DMS153 treated with DMSO at 0.1 percent for 48 hours (cell line): ENCODE results near the gene PCDHGC4.
A peak's percentile ranks its signal among the peaks of the same experiment; 100 is the strongest.

ENCODE experiments used
- DNase-seq: peaks from one replicate; lab custom pipeline; 2025; ENCODE audit not compliant: unreplicated experiment; lab: John Stamatoyannopoulos, UW

PCDHGC4 gene

DNA sequence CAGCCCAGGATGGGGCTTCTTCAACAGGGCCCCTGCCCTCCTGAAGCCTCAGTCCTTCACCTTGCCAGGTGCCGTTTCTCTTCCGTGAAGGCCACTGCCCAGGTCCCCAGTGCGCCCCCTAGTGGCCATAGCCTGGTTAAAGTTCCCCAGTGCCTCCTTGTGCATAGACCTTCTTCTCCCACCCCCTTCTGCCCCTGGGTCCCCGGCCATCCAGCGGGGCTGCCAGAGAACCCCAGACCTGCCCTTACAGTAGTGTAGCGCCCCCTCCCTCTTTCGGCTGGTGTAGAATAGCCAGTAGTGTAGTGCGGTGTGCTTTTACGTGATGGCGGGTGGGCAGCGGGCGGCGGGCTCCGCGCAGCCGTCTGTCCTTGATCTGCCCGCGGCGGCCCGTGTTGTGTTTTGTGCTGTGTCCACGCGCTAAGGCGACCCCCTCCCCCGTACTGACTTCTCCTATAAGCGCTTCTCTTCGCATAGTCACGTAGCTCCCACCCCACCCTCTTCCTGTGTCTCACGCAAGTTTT is 27.6 kb downstream of the PCDHGC4 start:
- peak; percentile 58 for DNase-seq

- no peak for DNase-seq
Observed at GRCh38 chr5:141512911-141513626, 28.2 kb downstream of the PCDHGC4 start.

GRCh38 chr5:141513627-141514329 is 28.9 kb downstream of the PCDHGC4 start:
- no peak for DNase-seq

DNA sequence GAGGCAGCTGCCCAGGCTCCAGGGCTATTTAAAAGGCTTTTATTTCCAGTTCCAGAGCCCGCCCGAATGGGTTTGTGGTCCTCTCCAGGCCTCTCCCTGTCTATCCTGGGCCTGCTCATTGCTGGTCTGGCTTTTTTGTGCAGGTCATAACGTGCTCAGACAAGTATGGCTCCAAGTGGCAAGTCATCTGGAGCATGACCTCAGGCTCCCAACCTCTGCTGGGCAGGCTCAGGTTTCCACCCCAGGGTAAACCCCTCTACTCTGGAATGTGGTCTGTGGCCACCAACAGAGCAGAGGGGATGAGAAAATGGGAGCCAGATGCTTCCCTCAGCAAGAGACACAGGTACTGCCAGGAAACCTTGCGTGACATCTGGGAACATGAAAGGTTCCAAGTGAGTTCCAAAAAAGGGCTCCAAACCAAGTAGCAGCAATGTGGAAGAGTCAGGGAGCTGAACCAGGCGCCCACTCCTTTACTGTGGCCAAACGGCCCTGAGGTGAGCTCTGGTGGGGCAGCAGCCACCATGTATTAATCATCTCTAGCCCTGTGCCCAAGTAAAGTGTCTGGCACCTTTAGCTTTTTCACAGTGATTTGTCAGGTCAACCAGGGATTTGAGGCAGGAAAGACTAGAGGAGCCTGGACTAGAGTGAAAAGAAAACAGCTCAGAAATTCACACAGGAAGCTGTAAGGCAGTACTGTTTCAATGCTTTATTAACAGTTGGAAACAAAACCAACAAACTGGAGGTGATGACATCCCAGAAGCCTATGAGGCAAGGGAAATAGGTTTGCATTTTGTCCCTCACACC is 29.7 kb downstream of the PCDHGC4 start:
- DNase-seq = no peak

GRCh38 chr5:141515141-141515540 is 30.3 kb downstream of the PCDHGC4 start:
- no peak for DNase-seq

DNA sequence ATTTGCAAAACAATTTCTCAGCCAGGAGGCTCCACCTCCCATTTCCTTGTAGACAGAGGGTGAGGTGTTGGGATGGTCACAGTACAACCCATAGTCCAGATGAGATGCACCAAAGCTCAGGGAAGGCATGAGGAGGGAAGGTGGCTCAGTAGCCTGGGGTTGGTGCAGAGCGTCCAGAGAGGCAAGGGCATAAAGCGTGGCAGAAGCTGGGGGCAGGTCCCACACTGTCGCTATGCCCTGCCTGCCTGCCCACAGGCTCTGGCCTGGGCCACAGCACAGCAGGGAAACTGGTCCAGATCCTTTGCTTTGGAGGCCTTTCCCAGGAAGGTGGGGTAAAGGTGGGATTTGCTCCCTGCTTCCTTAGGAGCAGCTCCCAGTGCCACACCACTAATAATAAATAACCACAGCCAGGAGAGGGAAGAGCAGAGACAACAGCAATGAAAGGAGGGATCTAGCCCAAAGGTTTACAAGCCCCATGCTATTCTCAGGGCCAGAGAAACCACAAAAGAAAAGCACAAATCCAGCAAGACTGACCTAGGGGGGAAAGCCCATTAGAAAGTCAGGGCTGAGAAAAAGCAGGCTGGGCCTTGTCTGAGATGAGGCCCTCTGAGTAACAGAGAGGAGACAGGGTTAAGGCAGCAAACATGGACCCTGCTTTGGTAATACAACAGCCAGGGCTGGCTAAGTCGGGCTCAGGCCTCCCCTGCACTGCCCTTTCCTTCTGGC is 31.3 kb downstream of the PCDHGC4 start:
- DNase-seq = no peak

DNA sequence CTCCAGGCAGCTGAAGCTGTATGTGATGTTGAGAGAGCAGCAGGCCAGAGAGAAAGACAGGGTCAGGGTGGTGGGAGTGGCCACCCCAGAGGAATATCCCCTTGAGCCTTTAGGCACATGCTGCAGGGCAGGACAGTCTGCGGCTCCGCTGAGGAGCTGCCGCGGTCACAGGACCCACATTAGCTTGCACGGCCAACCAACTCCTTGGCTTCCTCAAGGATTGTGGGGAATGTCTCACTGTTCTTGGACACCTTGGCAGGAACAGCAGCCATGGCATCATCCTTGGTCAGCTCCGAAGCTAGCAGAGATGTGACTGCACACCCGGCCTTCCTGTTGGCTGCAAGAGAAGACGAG is 31.8 kb downstream of the PCDHGC4 start:
- no peak for DNase-seq

GRCh38 chr5:141517312-141517711 is 32.5 kb downstream of the PCDHGC4 start:
- DNase-seq = no peak

DNA sequence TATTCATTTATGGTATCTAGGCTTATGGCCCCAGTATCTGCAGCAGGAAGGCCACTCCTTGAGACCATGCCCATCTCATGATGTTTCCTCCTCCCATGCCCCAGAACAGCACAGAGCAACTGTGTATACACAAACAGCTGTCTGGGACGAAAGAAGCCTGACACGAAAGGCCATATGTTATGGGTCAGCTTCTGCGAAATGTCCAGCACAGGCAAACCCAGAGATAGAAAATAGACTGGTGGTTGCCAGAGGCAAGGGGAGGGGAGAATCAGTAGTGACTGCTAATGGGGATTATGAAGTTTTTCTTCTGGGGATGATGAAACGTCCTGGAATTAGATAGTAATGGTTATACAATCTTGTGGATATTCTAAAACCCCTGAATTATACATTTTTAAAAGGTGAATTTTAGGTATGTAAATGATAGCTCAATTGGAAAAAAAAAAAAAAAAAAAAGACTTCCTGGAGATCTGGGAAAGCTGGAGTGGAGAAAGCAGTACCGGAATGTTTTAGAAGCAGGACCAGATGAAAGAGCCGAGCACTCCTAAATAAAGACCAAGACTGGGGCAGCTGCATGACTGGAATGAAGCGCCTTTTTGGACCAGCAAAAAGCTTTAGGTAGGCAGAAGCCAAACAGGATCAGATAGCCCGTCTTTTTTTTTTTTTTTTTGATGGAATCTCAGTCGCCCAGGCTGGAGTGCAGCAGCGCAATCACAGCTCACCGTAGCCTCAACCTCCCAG is 33.2 kb downstream of the PCDHGC4 start:
- DNase-seq = no peak

- no peak for DNase-seq
Observed at GRCh38 chr5:141518618-141519015, 33.8 kb downstream of the PCDHGC4 start.

- no peak for DNase-seq
Observed at GRCh38 chr5:141519605-141520565, 35.1 kb downstream of the PCDHGC4 start.

GRCh38 chr5:141521244-141521781 is 36.5 kb downstream of the PCDHGC4 start:
- no peak for DNase-seq

- no peak for DNase-seq
Observed at GRCh38 chr5:141522301-141522700, 37.5 kb downstream of the PCDHGC4 start.

DNA sequence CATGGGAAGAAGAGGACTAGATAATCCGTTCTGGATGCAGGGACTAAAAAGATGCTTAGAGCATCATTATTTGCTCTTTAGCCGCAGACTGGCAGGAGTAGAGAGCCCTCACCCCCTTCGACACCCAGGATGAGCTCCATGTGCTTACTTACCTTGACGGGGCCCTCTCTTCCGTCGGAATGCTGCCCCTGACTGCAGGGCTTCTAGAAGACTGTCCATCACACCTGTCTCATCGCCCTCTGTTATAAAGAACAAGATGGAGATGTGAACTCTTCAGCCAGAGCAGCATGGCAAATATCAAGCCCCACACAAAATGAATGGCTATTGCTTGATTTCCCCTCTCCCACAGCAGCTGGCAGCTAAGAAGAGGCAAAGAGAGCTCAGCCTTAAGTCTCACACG is 39.2 kb downstream of the PCDHGC4 start:
- no peak for DNase-seq

DNA sequence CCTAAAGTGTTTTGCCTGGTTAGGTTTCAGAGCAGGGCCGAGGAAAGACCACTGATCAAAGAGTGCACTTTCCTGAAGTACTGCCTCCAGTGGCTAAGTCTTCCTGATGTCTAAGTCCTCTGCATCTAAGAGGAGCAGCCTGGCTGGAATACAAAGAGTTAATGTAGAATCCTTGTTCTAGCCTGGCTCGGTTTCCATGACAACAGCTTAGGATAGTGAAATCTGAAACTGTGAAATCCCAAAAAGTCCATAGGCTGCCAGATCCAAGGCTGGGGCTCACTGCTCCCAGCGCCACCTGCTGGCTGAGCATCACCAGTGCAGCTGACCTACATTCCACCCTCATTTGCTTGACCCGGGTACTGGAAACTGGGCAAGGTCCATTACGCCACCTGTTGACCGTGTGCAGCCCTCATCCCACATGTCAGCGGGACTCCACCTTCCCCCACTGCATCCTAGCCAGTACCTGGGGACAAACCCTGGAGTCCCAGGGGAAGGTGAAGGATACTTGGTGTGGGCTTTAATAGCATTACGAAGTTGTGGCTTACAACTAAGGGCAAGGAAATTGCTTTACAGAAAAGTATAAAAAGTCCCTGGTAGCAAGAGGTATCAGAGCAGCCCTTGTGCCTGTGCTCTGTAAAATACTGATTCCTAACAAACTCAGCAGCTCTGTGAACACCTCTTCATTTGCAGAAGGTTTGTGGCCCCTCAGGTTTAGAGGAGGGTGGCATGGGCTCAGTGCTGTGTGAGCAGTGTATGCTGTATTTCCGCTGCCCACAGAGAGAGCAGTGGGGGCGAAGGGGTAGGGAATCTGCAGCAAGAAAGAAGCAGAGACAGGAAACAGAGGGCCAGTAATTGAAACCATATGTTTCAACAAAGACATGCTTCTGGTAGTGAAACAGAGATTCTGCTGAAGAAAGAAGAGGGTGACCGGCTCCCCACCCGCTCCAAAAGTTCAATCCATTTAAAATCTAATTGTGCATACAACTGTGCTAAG is 40.1 kb downstream of the PCDHGC4 start:
- peak; percentile 42 for DNase-seq

DNA sequence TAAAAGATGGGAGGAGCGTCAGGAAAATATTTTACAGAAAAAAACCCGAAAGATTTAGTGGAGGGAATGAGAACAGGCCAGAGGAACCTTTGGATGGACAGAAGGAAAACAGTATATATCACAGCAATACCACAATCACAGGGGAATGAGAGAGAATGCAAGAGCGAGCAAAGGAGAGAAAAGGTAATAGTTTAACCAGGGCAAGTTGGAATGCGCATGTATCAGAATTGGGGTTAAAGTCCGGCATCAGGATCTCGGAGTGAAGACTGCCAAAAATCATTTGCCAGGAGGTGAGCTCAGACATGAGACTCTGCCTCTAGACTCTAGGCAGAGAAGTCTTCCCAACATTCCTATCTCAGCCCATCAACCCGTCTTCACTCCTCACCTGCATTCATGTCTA is 40.8 kb downstream of the PCDHGC4 start:
- DNase-seq = no peak

GRCh38 chr5:141527426-141527825 is 42.6 kb downstream of the PCDHGC4 start:
- DNase-seq = no peak
